ENCODE data around the gene ZFP92.

The ZFP92 gene

GRCh38 chrX:153379971-153380581 lies 31.2 kb upstream of the ZFP92 start:
- peak; percentile 47; the same call in 1 of the 2 replicates for TF ChIP-seq GATA2 (IDR thresholded peaks at IDR 0.05; ENCODE audit: low read depth, low read length)
- no peak for TF ChIP-seq GATA3 (IDR thresholded peaks at IDR 0.05; ENCODE audit: low read depth, low read length)

GRCh38 chrX:153380691-153381090 lies 30.6 kb upstream of the ZFP92 start:
- no peak for TF ChIP-seq GATA2 (IDR thresholded peaks at IDR 0.05; ENCODE audit: low read depth, low read length)
- TF ChIP-seq GATA3 (IDR thresholded peaks at IDR 0.05; ENCODE audit: low read depth, low read length): no peak

GRCh38 chrX:153381684-153382532 lies 29.4 kb upstream of the ZFP92 start:
- TF ChIP-seq GATA3 (IDR thresholded peaks at IDR 0.05; ENCODE audit: low read depth, low read length): no peak
- peak; percentile 10; the same call in 1 of the 2 replicates for TF ChIP-seq GATA2 (IDR thresholded peaks at IDR 0.05; ENCODE audit: low read depth, low read length)

GRCh38 chrX:153382563-153383482 lies 28.4 kb upstream of the ZFP92 start:
- TF ChIP-seq GATA3 (IDR thresholded peaks at IDR 0.05; ENCODE audit: low read depth, low read length) (no peak), GATA2 (IDR thresholded peaks at IDR 0.05; ENCODE audit: low read depth, low read length) (no peak)

- TF ChIP-seq GATA3 (IDR thresholded peaks at IDR 0.05; ENCODE audit: low read depth, low read length) (no peak), GATA2 (IDR thresholded peaks at IDR 0.05; ENCODE audit: low read depth, low read length) (no peak)
Measured at GRCh38 chrX:153384390-153384789, 26.9 kb upstream of the ZFP92 start.

GRCh38 chrX:153386097-153386496 lies 25.2 kb upstream of the ZFP92 start:
- TF ChIP-seq GATA3 (IDR thresholded peaks at IDR 0.05; ENCODE audit: low read depth, low read length) (no peak), GATA2 (IDR thresholded peaks at IDR 0.05; ENCODE audit: low read depth, low read length) (no peak)

GRCh38 chrX:153387345-153387744 lies 23.9 kb upstream of the ZFP92 start:
- no peak for TF ChIP-seq GATA3 (IDR thresholded peaks at IDR 0.05; ENCODE audit: low read depth, low read length)
- TF ChIP-seq GATA2 (IDR thresholded peaks at IDR 0.05; ENCODE audit: low read depth, low read length): no peak

DNA sequence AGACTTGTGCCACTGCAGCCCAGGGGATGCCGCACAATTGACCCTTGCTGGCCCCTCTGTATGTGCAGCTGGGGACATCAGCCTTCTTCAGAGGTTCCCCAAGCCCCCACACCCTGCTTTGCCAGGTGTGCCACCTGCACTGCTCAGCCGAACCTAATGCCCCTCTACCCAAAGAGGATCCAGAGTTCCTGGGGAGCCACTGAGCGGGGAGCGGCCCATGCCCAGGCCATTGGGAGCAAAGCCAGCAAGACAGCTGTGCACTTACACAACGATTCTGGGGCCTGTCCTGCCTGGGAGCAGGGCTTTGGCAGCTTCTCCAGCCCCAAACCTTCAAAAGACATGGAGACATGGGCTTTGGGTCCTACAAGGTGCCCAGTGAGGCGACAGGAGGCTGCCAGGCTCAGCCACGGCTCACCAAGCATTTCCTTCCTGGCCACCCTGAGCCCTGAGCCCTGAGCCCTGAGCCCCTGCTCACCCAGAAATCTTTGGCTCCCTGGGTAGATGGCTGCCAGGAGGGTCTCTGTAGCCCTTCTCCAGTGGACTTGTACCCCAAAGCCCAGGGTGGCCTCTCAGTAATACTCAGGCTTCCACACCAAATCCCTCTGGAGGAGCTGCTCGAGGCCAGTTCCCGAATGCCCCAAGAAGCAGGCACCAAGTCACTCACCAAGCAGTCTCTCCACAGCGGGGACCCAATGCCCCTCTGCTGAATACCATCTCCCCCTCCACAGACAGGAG lies 23.1 kb upstream of the ZFP92 start:
- TF ChIP-seq GATA3 (IDR thresholded peaks at IDR 0.05; ENCODE audit: low read depth, low read length) (no peak), GATA2 (IDR thresholded peaks at IDR 0.05; ENCODE audit: low read depth, low read length) (no peak)

DNA sequence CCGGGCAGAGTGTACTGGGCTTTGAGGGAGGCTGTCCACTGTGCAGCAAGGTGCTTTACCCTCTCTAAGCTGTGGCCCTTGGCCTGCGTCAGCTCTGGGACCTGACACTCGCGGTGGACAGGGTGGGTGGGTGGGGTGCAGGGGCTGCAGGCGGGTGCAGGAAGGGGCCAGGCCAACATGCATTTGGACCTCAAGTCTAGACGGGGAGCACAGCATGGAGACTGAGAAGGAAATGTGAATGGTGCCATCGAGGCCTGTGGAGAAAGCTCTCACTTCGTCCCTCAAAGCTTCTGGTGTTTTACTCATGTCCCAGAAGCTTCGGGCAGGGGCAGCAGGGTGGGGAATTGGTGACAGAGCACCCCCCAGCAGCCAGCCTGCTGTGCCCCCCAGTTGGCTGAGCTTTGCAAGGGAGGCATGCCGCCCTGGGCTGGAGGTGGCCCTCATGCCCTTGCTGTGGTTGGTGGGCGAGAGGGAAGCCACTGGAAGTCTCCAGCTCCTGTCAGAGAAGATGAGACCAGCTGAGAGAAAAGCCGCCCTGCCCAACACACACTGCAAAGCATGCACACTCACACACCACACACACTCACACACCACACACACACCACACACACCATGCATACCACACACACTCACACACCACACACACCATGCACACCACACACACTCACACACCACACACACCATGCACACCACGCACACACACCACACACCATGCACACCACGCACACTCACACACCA lies 22.4 kb upstream of the ZFP92 start:
- TF ChIP-seq GATA2 (IDR thresholded peaks at IDR 0.05; ENCODE audit: low read depth, low read length): no peak
- TF ChIP-seq GATA3 (IDR thresholded peaks at IDR 0.05; ENCODE audit: low read depth, low read length): no peak

- no peak for TF ChIP-seq GATA3 (IDR thresholded peaks at IDR 0.05; ENCODE audit: low read depth, low read length)
- TF ChIP-seq GATA2 (IDR thresholded peaks at IDR 0.05; ENCODE audit: low read depth, low read length): no peak
Measured at GRCh38 chrX:153392642-153393321, 18.5 kb upstream of the ZFP92 start.

- TF ChIP-seq GATA3 (IDR thresholded peaks at IDR 0.05; ENCODE audit: low read depth, low read length) (no peak), GATA2 (IDR thresholded peaks at IDR 0.05; ENCODE audit: low read depth, low read length) (no peak)
Measured at GRCh38 chrX:153394612-153395011, 16.7 kb upstream of the ZFP92 start.

DNA sequence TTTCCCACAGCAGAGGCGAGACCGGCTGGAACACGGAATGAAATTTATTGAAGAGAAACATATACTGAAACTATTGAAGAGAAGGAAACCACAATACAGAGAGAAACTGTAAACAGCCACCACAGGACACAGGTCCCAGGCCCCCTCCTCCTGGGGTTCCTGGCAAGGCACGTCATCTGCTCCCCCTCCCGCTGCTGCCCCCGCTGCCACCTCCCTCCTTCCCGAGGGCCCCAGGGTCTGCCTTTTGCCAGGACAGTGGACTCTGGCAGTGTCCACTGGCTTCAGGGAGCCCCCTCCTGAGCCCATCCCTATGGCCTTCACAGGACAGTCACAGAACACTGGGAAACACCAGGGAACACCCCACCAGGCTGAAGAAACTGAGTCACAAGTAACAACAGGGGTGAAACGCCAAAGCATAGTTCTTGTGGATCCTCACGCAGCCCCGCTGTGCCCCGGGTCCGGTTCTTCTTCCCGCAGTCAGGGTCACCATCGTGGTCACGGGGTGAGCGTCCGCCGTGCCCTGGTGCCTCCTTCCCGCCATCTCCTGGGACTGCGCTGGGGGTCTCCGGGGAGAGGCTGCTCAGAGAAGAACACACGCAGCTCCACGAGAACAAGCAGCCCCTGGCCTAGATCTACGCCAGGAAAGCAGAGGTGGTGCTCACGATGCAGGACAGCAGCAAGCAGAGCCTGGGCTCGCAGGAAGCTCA lies 15.5 kb upstream of the ZFP92 start:
- TF ChIP-seq GATA3 (IDR thresholded peaks at IDR 0.05; ENCODE audit: low read depth, low read length): no peak
- TF ChIP-seq GATA2 (IDR thresholded peaks at IDR 0.05; ENCODE audit: low read depth, low read length): no peak

Measured in SH-SY5Y (cell line).